ENCODE results near the gene TPRN.
"Not testable (repeated sequence)": the region's sequence is repeated elsewhere in the genome, so short reads cannot be mapped to it uniquely, and the experiment has no call there.

The TPRN gene, protein sequence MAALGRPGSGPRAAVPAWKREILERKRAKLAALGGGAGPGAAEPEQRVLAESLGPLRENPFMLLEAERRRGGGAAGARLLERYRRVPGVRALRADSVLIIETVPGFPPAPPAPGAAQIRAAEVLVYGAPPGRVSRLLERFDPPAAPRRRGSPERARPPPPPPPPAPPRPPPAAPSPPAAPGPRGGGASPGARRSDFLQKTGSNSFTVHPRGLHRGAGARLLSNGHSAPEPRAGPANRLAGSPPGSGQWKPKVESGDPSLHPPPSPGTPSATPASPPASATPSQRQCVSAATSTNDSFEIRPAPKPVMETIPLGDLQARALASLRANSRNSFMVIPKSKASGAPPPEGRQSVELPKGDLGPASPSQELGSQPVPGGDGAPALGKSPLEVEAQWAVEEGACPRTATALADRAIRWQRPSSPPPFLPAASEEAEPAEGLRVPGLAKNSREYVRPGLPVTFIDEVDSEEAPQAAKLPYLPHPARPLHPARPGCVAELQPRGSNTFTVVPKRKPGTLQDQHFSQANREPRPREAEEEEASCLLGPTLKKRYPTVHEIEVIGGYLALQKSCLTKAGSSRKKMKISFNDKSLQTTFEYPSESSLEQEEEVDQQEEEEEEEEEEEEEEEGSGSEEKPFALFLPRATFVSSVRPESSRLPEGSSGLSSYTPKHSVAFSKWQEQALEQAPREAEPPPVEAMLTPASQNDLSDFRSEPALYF

DNA sequence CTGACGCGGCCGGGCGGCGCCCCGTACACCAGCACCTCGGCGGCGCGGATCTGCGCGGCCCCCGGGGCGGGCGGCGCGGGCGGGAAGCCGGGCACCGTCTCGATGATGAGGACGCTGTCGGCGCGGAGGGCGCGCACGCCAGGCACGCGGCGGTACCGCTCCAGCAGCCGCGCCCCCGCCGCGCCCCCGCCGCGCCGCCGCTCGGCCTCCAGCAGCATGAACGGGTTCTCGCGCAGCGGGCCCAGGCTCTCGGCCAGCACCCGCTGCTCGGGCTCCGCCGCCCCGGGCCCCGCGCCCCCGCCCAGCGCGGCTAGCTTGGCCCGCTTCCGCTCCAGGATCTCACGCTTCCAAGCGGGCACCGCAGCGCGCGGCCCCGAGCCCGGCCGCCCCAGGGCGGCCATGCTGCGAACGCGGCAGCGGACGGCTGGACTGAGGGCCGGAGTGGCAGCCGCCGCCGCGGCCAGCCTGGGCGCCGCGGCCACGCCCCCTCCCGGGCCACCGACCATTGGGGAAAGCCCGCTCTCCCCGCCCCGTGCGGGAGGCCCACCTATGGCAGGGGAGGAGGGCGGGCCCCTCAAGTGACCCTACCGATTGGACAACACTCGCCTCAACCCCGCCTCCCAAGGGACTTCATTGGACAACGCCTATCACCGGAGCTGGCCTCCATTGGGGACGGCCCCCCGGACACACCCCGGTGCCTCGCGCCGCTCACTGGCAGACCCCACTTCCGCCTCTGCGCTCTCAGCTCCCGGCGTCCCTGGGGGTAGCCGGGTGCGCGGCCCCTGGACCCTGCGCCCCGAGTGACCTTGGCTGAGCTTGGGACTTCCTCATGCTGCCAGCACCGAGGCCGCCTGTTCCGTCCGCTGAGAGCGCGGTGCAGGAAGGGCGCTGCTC, at the start of gene TPRN:
TSS of gene TPRN (minus strand) at position 431 of the 894 bp plus-strand sequence. CDS start at position 401, 30 bp downstream.
- peak; percentile 98 for DNase-seq

DNA sequence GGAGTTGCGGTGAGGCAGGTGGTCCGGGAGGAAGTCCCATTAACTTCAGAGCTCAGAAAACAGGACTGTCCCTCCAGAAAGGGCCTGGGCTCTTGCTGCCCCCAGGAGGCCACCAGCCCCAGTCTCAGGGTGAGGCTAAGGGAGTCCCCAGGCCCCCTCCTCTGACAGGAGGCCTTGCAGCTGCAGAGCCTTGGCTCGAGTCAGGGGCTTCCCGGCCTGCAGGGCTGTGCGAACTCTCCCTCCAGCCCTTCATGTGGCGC, 47.3 kb upstream of the TPRN start:
- DNase-seq = no peak

DNA sequence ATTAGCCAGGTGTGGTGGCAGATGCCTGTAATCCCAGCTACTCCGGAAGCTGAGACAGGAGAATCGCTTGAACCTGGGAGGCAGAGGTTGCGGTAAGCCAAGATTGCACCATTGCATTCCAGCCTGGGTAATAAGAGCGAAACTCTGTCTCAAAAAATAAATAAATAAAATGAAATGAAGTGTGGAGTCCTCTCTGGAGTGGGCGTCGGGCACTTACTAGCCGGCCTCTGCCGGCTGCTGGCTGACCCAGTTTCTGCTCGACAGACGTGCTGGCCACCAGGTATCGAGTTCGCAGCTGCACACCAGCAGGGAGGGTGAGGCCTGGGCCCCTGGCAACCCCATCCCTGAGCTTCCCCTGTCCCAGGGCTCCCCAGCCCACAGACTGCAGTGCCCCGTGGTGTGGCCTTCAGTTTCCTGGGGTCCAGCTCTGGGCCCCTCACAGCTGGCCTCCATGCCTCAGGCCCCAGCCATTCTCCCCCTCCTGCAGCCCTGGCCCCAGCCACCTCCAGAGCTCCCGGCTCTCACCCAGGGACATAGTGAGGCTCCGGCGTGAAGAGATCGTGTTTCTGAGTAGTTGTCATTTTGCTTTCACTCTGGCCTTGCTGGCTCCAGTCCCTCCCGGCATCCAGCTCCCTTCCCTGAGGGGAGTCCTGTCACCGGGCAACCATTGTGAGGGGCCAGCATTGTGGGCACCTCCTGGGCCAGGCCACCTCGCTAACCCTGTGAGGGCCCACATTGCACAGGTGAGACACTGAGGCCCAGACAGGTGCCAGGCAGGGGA, 46.8 kb upstream of the TPRN start:
- DNase-seq = no peak

DNA sequence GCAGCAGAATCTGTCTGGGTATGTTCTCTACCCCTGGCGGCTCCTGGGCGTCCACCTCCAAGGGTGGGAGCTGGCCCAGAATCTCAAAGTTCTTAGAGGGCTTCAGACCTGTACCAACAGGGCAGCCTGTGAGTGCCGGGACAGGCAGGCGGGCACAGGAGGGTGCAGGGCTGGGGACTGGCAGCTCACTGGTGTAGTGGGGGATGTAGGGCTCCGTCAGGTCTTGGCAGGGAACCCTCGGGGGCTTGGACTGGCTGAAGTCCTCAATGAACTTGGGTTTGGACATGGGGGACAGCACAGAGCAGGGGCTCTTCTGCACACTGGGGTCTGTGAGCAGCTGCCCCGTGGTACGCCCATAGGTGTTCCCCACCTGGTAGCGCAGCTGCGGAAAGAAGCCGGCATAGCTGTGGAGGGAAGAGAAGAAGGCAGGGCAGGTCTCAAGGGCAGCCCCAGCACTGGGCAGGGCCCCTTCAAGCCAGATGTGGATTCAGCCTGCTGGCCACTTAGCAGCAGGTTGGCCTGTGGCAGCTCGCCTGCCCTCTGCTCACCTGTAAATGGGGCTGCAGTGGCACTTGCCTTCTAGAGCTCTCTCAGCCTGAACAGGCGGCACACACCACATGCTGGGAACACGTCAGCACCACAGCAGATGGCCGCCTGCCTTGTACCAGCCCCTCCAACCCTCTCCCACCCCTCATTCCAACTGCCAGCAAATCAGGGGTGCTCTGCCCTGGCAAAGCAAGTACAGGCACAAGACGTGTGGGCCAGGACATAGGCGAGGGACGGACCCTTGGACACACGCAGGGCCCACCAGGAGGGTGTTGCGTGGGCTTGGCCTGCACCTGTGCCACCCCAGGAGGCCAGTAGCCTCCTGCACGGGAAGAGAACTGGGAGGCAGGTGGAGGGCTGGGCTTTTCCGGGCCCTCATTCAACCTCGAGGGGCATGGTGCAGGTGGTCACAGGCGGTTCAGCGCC, 45.2 kb upstream of the TPRN start:
- DNase-seq = no peak

DNA sequence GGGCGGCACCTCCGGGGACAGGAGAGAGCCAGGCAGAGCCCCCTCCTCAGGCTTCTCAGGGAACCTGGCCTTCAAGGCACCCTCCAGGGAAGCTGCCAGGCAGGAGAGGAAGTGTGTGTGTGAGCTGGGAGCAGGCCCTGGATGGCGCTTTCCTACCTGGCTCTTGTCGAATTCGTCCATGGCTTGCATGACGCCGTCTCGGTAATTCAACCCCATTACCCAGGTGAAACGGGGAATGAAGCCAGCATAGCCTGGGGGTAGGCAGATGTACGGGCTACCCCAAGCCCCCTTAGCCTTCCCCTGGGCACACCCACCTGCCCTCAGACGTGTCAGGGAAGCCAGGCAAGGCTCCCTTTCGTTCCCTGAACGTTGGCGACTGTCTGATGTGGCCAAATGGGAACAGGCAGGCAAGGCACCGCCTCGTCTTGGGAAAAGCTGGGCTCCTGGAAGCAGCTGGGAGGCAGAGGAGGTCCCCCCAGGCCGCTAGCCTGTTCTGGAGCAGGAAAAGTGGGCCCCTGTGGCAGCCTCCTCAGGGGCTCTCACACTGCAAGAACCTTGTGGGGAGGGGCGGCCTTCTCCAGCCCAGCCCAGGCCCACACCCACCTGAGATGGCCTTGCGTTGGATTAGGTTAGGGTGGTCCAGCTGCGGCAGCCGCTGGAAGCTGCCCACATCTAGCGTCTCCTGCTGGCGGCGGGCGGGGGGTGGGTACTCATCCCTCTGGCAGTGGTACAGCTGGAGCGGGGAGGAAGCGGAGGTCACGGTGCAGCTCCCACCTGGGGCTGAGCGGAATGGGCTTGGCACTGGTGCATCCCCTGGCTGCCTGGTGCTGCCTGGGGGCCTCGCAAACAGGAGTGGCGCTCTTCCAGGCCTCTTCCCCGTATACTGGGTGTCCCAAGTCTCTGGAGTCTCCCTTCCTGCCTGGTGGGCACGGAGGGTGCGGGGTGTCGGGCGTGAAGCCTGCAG, 44.2 kb upstream of the TPRN start:
- no peak for DNase-seq

DNA sequence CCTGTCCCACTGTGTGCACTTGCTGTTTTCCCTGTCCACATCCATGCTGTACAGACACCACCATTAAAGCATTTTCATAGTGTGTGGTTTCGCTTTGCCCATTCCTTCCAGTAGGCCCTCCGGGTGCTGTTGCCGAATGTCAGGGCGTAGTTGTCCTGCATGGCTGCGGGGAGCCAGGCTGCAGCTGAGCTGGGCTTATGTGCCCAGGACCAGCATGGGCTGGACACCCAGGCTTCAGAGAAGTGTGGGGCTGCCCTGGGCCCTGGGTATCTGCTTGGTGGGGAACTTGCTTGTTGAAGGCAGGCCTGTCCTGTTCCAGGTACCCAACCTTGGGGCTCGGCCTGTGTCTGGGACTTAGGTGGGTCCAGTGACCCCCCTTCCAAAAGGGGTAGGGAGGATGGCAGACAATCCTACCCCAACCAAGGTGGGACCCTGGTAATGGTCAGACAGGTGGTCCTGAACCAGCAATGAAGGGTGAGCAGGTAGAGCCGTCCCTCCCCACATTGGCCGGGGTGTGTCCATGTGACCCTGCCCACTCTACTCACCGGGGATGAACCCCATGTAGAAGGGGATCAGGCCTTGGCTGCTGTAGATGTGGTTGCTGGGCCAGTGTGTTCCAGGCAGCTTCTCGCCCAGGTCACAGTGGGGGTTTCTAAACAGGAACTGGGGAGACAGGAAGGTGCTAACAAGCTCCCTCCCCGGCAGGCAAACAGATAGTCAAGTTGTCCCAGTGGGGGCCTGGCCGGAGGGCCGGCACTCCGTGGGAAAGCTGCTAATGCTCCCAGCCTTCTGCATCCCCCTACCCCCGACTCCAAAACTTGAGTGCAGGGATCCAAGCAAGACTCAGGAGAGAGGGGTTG, 43.3 kb upstream of the TPRN start:
- DNase-seq = no peak

DNA sequence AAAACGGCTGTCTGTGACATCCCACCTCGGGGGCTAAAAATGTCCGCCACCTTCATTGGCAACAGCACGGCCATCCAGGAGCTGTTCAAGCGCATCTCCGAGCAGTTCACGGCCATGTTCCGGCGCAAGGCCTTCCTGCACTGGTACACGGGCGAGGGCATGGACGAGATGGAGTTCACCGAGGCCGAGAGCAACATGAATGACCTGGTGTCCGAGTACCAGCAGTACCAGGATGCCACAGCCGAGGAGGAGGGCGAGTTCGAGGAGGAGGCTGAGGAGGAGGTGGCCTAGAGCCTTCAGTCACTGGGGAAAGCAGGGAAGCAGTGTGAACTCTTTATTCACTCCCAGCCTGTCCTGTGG, 42.7 kb upstream of the TPRN start:
- not testable (repeated sequence) for DNase-seq

DNA sequence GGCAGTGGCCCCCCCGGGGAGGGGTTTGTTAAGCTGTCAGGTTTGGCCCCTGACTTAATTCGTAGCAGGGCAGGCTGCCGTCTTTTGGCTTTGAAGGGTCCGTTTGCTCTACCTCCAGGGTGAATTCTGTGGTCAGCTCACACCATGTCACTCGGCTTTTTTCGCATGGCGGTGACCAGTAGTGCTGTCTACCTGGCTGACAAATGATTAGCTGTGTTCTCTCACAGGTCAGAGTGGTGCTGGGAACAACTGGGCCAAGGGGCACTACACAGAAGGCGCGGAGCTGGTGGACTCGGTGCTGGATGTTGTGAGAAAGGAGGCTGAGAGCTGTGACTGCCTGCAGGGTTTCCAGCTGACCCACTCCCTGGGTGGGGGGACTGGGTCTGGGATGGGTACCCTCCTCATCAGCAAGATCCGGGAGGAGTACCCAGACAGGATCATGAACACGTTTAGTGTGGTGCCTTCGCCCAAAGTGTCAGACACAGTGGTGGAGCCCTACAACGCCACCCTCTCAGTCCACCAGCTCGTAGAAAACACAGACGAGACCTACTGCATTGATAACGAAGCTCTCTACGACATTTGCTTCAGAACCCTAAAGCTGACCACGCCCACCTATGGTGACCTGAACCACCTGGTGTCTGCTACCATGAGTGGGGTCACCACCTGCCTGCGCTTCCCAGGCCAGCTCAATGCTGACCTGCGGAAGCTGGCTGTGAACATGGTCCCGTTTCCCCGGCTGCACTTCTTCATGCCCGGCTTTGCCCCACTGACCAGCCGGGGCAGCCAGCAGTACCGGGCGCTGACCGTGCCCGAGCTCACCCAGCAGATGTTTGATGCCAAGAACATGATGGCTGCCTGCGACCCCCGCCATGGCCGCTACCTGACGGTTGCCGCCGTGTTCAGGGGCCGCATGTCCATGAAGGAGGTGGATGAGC, 42.0 kb upstream of the TPRN start:
- no peak for DNase-seq

DNA sequence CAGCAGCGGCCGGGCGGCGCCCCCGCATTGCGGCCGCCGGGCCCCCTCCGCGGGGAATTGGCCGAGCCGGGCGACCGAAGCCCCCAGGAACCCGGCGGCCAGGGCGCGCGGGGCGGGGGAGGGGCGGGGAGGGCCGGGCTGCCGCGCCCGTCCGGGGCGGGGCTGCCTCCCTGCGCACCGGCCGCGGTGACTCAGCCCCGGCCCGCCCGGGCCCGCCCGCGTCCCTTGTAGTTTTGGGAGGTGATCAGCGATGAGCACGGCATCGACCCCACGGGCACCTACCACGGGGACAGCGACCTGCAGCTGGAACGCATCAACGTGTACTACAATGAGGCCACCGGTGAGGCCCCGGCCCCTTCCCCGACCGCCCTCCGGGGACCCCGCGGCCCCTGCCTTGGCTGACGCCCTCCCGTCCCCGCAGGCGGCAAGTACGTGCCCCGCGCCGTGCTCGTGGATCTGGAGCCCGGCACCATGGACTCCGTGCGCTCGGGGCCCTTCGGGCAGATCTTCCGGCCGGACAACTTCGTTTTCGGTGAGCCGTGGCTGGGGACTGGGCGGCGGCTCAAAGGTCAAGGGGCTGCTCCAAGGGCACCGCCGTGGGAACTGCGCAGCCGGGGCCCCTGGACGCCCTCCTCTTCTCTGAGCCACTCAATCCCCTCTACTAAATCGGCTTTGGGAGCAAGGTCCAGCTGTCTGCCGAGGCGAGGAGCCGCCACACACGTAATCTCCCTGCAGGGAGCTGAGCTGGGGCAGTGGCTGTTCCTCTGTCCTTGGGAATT, 41.1 kb upstream of the TPRN start:
- no peak for DNase-seq

DNA sequence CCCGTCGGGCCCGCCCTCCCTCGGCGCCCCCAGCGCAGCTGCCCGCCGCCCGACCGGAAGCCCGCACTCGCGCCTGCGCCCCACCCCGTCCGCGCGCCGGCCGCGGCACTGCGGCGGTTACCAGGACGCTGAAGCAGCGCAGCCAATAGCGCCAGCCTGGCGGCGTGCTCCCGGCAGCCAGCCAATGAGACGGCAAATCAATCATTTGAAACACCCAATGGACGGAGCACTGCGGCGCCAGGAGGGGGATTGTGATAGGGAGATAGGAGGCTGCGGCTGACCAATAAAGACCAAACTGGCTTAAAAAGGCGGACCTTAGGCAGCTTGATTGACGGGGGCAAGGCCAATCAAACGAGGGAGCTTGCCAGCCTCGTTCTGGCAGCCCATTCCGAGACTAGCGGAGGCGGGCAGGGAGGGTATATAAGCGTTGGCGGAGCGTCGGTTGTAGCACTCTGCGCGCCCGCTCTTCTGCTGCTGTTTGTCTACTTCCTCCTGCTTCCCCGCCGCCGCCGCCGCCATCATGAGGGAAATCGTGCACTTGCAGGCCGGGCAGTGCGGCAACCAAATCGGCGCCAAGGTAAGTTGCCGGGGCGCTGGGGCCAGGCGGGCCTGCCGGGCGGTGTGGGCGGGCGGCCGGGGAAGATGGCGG, 40.4 kb upstream of the TPRN start, which contains the start of gene TUBB4B:
TSS of gene TUBB4B (plus strand) at position 447 of the 649 bp plus-strand sequence. CDS start at position 521, 74 bp downstream.
- DNase-seq = peak; percentile 99

DNA sequence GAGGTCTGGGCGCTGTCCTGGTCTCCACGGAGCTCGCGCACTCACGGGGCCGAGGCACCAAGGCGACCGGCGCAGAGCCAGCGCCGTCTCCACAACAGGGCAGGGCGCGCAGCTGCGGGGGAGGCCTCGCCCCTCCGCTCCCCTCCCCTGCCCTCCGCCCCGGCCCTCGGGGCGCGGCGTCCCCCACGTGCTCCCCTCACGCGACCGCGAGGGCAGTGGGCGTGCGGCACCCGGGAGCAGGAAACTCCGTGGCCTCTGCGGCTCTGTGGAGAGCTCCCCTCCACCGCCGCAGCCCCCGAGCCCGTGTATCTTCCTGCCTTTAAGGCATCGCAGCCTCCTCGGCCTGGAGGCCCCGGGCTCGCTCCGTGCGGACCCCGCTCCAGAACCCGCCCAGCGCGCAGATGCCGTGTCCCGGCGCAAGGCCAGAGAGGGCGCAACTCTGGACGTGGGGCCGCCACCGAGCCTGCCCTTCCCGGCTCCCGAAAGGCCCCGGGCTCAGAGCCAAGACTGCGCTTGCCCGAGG, 39.8 kb upstream of the TPRN start:
- peak; percentile 50 for DNase-seq

DNA sequence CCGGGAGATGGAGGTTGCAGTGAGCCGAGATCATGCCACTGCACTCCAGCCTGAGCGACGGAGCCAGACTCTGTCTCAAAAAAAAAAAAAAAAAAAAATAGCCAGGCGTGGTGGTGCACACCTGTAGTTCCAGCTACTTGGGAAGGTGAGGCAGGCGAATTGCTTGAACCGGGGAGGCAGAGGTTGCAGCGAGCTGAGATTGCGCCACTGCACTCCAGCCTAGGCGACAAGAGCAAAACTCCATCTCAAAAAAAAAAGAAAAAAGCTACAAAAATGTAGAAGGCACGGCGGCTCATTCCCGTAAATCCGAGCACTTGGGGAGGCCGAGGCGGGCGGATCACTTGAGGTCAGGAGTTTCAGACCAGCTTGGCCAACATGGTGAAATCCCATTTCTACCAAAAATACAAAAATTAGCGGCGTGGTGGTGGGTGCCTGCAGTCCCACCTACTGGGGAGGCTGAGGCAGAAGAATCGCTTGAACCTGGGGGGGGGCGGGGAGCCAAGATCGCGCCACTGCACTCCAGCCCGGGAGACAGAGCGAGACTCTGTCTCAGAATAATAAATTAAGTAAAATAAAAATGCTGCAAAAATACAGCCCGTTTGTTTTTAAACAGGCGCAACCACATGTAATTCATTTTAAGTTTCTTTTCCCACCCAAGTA, 39.1 kb upstream of the TPRN start:
- not testable (repeated sequence) for DNase-seq

DNA sequence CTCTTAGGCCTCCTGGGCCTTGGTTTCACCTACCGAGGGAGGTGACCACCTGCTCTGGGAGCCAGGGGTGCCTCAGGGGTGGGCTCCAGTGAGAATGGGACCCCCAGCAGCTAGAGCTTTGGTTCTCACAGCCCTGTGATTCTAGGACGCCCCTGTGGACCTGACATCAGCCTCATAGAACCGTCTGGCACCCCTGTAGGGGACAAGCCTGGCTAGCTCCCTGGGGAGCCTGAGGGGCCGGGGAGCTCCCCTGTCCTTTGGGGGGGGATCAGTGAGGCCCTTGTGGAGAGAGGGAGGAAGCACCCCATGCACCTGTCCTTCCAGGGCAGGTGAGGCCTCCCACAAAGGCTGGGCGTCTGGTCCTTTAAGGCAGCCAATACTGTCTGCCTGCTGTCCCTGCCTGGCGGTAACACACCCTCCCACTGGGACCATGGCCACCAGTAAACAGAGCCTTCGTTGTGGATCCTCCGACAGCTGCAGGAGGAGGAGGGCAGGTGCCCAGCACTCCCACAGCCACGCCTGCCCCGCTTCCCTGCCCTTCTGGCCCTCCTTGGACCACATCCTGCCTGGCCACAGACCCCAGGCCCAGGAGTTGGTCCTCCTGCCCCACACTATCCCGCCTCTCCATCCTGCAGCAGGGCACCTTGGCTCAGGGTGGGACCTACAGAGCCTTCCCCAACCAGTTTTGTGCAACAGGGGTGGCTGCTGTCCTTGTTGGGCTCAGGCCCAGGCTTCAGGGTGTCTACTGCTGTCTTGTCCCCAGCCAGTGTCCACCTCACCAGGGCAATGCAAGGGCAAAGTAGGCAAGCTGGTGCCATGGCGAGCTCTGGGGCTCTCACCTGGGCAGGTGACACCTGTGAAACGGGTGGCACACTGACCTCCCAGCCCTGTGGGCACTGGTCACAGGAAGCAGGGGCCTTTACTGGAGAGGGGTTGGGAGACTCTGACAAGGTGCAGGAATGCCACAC, 37.5 kb upstream of the TPRN start:
- peak; percentile 73 for DNase-seq

DNA sequence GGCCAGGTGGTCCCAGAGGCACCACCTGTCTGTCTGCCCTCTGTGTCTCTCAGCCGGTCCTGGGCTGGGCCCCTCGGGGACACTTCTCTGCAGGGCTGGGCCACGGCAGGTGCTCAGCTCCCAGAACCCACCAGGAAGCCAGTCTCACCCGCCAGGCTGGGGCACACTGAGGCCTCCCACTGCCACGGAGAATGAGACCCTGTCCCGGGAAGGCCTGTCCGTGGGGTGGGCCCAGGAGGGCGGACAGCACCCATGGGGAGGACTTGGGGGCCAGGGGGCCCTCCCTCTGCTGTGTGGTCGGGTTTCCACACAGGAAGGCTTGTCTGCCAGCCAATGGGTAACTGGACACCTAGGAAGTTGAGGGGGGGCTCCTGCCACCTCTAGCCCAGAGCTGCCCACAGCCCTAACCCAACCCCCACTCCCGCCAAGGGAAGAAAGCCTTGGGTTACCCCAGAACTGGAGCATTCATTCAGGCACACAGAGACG, 36.4 kb upstream of the TPRN start:
- DNase-seq = no peak

Data from NCI-H510A (cell line).